Thyroid gland (tissue), 4 donors: ENCODE data around the gene SRGAP1. TPM values are rescaled to one million over a fixed set of nuclear protein-coding genes. Genes with fewer than 3 reads are reported as not detected.

Experiments used
- DNase-seq, 2 donors: peaks; one replicate each; pipeline ENCODE4 v3.0.0-alpha.2; 2019
- H3K27ac ChIP-seq, 3 donors: fragments of 200-600 bp; sonication (generic); 1 replicate in 2 of 3; 2 replicates in 1 of 3; pipeline ENCODE4 v1.5.1; 2016 to 2019; ENCODE audit warnings: mild to moderate bottlenecking in 1 of 3, moderate library complexity in 1 of 3
- H3K27me3 ChIP-seq: fragments of 200-600 bp; sonication (generic); one replicate; pipeline ENCODE4 v1.5.1; 2019
- H3K36me3 ChIP-seq, 2 donors: fragments of 200-600 bp; sonication (generic); one replicate each; pipeline ENCODE4 v1.5.1; 2016 to 2019
- H3K4me1 ChIP-seq, 2 donors: fragments of 200-600 bp; sonication (generic); one replicate each; pipeline ENCODE4 v1.5.1; 2017 to 2019
- H3K4me3 ChIP-seq, 3 donors: fragments of 200-600 bp; sonication (generic); replicated peaks in 1 of 3; 1 replicate in 2 of 3; 2 replicates in 1 of 3; pipeline ENCODE4 v1.5.1; 2016; ENCODE audit warnings: mild to moderate bottlenecking in 1 of 3
- H3K9me3 ChIP-seq: fragments of 200-600 bp; sonication (generic); one replicate; pipeline ENCODE4 v1.5.1; 2017
- POLR2A ChIP-seq, 2 donors: fragments of 450-650 bp; IDR thresholded peaks; one replicate each; pipeline ENCODE4 v1.6.1; 2017; ENCODE audit warnings: antibody characterized with exemption in 2 of 2, mild to moderate bottlenecking in 2 of 2, moderate library complexity in 1 of 2
- WGBS, 2 donors: methylation state at CpG; one replicate each; pipeline ENCODE4 v1.1.5; 2017; 5-methylcytosine and 5-hydroxymethylcytosine counted together
- intact Hi-C: fragments of 100-400 bp; cut with DNase I; formaldehyde crosslinking; loops from one replicate; pipeline ENCODE4 v1.15.1; 2023
- total RNA-seq, 4 donors: library from RNA; depleted of rRNA; stranded (reverse); fragments of >200 nt; gene quantifications; one replicate each; pipeline ENCODE4 v1.2.3, GENCODE V29; 2016
- TF ChIP-seq, protein P1 (sequence below), 6 experiments: fragments of 200-600 bp in 3 of 6; fragments of 450-650 bp in 3 of 6; sonication (generic) in 3 of 6; IDR thresholded peaks; one replicate each; pipeline ENCODE4 v1.5.1; 2016 to 2019; ENCODE audit warnings: antibody characterized with exemption in 6 of 6, mild to moderate bottlenecking in 2 of 6, inconsistent platforms in 1 of 6, moderate library complexity in 1 of 6

The SRGAP1 gene
- total RNA-seq, 4 donors from 2014 or later: 14.1 to 26.3 (median 20.9) TPM

DNA sequence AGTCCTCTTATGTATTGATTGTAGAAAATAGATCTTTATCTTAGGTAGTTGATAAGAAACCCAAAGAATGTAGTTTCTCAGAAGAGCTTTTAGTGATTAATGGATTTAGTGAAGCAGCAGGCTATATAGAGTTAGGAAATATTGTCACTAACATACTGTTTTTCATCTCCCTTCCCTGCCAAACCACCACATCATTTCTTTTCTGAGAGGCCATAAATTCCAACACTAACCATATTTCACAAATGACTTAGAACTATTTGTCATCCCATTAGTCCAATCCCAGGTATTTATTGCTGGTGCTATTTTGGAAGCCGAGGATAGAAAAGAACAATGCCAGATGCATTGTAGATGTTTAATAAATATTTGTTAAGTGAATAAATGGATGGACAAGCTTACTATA, 191.9 kb downstream of the SRGAP1 start:
- TF ChIP-seq, protein P1, sequence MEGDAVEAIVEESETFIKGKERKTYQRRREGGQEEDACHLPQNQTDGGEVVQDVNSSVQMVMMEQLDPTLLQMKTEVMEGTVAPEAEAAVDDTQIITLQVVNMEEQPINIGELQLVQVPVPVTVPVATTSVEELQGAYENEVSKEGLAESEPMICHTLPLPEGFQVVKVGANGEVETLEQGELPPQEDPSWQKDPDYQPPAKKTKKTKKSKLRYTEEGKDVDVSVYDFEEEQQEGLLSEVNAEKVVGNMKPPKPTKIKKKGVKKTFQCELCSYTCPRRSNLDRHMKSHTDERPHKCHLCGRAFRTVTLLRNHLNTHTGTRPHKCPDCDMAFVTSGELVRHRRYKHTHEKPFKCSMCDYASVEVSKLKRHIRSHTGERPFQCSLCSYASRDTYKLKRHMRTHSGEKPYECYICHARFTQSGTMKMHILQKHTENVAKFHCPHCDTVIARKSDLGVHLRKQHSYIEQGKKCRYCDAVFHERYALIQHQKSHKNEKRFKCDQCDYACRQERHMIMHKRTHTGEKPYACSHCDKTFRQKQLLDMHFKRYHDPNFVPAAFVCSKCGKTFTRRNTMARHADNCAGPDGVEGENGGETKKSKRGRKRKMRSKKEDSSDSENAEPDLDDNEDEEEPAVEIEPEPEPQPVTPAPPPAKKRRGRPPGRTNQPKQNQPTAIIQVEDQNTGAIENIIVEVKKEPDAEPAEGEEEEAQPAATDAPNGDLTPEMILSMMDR (IDR thresholded peaks at IDR 0.05): no peak
- no peak for TF ChIP-seq POLR2A (IDR thresholded peaks at IDR 0.05)
- no peaks in the 10 kb centered on the region for H3K27me3 ChIP-seq
- no peak overlapping the region for H3K4me3 ChIP-seq
- DNase-seq: no peak
- H3K27ac ChIP-seq: no peak overlapping the region
- WGBS, 2 donors: 89 to 92% methylated on average over 1 of the region's 1 CpG
- intact Hi-C loops: no loop called here
- H3K4me1 ChIP-seq: peaks cover 4 to 15% of the 10 kb centered on the region in 2 donors
- no peaks in the 10 kb centered on the region for H3K9me3 ChIP-seq
- no peaks in the 10 kb centered on the region for H3K36me3 ChIP-seq

DNA sequence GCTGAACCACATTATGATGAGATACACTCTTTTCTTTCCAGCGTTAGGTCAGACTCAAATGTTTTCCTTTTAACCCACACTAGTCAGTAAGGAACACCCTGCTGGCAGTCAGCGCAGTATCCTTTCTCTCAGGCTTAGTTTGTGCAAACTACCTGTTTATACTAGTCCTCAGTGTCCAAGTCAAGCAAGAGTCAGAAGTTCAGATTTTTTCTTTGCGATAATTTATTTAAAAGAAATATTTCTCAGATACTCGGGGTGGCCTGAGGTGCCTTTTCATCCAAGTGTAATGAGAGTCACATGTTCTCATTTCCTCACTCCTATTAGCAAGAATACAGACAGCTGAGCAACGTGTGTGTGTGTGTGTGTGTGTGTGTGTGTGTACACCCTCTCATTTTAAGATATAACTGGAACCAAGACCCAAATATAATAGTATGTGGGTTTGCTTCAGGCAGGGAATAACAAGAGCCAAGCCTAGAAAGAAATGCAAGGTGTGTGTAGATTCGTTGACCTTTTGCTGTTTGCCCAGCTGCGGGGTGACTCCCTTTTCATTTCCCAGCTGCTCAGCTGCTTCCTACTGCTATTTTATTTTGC, 194.9 kb downstream of the SRGAP1 start:
- H3K4me3 ChIP-seq: no peak overlapping the region
- peaks cover under 1 to 15% of the 10 kb centered on the region in 2 donors for H3K4me1 ChIP-seq
- TF ChIP-seq, protein P1 (IDR thresholded peaks at IDR 0.05): no peak
- TF ChIP-seq POLR2A (IDR thresholded peaks at IDR 0.05): no peak
- intact Hi-C loops: no loop called here
- peak overlapping the region; percentile 63 to 76 (median 73) for H3K27ac ChIP-seq
- peak; percentile 20 to 31 for DNase-seq
- H3K9me3 ChIP-seq: no peaks in the 10 kb centered on the region
- H3K27me3 ChIP-seq: no peaks in the 10 kb centered on the region
- WGBS, 2 donors: 27 to 29% methylated on average over 7 of the region's 7 CpGs
- no peaks in the 10 kb centered on the region for H3K36me3 ChIP-seq

DNA sequence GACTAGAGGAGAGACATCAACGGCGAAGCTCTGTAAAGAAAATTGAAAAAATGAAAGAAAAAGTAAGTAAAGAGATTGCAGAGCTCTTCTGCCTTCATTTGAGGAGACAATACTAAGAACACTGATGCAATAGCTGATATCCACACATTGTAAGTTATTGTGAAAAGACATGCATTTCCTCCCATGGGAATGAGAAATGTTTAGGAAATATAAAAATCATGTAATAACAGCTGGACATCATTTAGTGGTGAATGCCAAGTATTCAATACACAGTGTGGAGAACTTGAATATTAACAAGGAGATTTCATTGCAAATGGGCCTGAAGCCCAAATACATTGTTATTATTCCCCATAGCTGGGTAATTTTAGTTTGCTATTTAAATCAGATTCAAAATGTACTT, 198.4 kb downstream of the SRGAP1 start:
- no peaks in the 10 kb centered on the region for H3K36me3 ChIP-seq
- no peaks in the 10 kb centered on the region for H3K9me3 ChIP-seq
- peaks cover 0 to 11% of the 10 kb centered on the region in 2 donors for H3K4me1 ChIP-seq
- intact Hi-C loops: no loop called here
- no peaks in the 10 kb centered on the region for H3K27me3 ChIP-seq
- no peak overlapping the region for H3K4me3 ChIP-seq
- DNase-seq: no peak
- no peak for TF ChIP-seq POLR2A (IDR thresholded peaks at IDR 0.05)
- TF ChIP-seq, protein P1 (IDR thresholded peaks at IDR 0.05): no peak
- WGBS, 2 donors: 75 to 85% methylated on average over 2 of the region's 2 CpGs
- no peak overlapping the region for H3K27ac ChIP-seq

DNA sequence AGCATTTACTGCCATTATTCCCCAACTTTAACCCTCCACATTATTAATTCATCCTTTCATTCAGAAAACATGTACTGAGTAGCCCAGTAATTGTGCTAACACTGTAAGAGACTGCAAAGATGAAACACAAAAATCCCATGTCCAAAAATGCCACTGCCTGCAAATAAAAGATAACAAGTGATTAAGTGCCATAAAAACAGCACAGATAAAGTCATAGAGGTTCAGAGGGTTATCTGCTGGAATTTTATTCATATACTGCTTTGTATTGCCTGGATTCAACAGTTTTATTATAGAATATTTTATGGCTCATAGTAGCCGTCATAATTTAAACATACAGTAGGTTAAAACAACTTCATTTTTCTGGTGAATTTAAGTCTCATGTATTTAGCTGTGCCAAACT, 199.7 kb downstream of the SRGAP1 start:
- Histone ChIP-seq H3K9me3 (no peaks in the 10 kb centered on the region), H3K27me3 (no peaks in the 10 kb centered on the region), H3K4me3 (no peak overlapping the region), H3K4me1 (peaks cover 0 to 9% of the 10 kb centered on the region in 2 donors), H3K36me3 (no peaks in the 10 kb centered on the region), H3K27ac (no peak overlapping the region)
- DNase-seq: no peak
- TF ChIP-seq, protein P1 (IDR thresholded peaks at IDR 0.05): no peak
- no peak for TF ChIP-seq POLR2A (IDR thresholded peaks at IDR 0.05)
- 91 to 100% methylated on average over 1 of the region's 1 CpG for WGBS, 2 donors
- intact Hi-C loops: no loop called here

DNA sequence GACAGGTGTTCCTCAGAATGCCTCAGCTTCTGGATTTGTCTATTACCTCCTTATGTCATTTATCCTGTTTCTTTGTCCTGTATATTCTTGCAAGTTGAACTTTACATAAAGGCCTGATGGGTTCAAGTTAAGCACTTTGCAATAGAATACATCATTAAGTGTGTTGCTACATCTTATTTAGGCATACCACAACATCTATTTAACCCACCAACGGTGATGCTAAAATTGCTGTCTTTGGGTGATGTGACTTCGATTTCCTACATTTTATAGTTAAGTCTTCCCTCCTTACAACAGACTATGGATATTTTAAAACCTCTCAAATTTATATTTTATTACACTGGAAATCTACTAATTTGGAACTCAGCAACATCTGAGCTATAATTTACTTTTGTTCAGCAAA, 206.6 kb downstream of the SRGAP1 start:
- no peak for DNase-seq
- Histone ChIP-seq H3K9me3 (no peaks in the 10 kb centered on the region), H3K36me3 (no peaks in the 10 kb centered on the region), H3K27ac (no peak overlapping the region), H3K4me1 (no peaks in the 10 kb centered on the region), H3K4me3 (no peak overlapping the region), H3K27me3 (no peaks in the 10 kb centered on the region)
- intact Hi-C loops: no loop called here
- 49 to 50% methylated on average over 2 of the region's 2 CpGs for WGBS, 2 donors
- TF ChIP-seq, protein P1 (IDR thresholded peaks at IDR 0.05): no peak
